NCI-H128 (cell line): Measurements from ENCODE around the gene SLC2A10.
A peak's percentile ranks its signal among the peaks of the same experiment; 100 is the strongest.

Experiments
- DNase-seq: peaks from one replicate; lab custom pipeline; 2025; ENCODE audit not compliant: unreplicated experiment; lab: John Stamatoyannopoulos, UW

Gene SLC2A10

DNA sequence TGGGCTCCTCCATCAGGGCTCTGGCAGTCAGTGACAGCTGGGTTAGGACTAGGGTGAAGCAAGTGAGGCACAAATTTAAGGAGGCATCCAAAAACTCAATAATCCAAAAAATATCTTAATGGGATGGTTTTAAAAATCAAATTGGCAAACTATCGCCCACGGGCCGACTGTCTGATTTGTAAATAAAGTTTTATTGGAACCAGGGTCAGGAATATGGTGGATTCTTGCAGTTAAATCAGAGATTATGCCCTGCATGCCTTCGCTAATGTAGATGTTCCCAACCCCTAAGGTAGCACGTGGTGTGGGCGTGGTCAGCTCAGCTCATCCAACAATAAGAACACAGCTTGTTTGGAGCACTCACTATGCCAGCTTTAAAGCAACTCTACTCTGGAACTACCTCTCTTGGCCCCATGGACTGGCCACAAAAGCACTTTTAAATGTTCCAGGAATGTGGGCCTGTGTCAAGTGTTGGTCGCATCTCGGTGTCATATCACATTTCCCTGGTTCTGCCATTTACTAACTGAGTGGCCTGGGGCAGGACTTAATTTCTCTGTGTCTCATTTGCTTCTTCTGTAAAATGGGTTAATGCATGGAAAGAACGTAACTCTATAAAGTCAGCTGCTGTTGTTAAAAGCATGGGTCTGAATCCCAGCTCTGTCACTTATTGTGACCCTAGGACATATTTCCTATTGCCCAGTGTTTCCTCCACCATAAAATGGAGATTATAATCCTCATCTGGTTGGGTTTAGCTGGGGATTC, 27.2 kb upstream of the SLC2A10 start:
- DNase-seq = no peak

DNA sequence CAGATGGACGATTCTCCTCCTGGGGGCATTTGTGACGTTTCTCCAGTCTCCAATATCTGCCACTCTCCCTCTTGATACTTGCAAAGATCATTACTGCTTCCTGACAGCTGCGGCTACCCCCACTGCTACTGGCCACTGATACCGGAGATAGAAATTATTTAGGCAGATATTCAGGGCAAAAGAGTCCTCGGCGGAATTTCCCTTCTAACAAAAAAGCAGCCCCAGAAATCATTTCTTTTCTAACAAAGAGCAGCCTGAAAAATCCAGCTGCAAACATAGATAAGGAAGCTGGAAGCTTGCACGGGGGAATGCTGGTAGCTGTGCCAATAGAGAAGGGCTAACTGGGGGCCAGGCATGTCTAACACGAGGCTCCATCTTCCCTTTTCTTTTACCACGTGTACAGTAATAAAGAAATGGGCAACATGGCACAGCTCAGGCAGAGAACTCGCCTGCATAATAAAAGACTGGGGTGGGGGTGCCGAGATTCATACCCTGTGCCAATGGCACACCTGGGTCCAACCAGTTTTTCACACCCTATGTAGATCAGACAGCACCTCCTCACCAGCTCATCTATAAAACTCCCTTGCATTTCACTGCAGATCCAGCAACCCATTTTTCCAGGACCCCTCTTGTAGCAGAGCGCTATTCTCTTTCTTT, 26.3 kb upstream of the SLC2A10 start:
- DNase-seq = no peak

DNA sequence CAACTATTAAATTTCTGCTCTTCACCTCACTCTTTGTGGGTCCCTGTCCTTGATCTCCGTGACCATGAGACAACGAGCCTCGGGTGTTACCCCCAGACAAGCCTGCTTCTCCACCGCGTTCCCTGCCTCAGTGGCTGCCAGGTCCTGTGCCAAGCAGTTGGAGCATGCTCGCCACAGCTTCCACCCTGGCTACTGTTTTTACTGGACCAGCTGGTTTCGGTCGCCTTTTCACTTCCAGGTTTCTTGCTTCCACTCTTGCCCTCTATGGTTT, 25.8 kb upstream of the SLC2A10 start:
- no peak for DNase-seq

DNA sequence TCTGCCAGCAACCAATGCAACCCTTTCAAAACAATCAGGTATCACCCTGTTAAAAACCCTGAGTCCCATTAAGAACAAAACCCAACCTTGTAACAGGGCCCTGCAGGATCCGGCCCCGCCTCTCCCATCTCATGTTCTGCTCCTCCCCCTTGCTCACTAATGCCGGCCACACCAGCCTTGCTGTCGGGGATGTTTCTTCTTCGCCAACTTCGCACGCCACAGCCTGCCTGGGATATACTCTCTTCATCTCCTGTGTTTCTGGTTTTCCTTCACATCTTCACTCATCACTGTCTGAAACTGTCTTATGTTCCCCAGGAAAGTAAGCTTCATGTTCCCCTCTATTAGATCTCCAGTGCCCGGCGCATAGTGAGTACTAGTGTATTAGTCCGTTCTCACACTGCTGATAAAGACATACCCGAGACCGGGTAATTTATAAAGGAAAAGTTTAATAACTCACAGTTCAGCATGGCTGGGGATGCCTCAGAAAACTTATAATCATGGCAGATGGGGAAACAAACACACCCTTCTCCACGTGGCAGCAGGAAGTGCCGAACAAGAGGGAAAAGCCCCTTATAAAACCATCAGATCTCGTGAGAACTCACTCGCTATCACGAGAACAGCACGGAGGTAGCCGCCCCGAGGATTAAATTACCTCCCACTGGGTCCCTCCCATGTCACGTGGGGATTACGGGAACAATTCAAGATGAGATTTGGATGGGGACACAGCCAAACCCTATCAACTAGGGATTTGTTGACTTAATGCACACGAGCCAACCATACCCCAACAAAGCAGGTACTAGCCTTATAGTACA, 25.3 kb upstream of the SLC2A10 start:
- no peak for DNase-seq

DNA sequence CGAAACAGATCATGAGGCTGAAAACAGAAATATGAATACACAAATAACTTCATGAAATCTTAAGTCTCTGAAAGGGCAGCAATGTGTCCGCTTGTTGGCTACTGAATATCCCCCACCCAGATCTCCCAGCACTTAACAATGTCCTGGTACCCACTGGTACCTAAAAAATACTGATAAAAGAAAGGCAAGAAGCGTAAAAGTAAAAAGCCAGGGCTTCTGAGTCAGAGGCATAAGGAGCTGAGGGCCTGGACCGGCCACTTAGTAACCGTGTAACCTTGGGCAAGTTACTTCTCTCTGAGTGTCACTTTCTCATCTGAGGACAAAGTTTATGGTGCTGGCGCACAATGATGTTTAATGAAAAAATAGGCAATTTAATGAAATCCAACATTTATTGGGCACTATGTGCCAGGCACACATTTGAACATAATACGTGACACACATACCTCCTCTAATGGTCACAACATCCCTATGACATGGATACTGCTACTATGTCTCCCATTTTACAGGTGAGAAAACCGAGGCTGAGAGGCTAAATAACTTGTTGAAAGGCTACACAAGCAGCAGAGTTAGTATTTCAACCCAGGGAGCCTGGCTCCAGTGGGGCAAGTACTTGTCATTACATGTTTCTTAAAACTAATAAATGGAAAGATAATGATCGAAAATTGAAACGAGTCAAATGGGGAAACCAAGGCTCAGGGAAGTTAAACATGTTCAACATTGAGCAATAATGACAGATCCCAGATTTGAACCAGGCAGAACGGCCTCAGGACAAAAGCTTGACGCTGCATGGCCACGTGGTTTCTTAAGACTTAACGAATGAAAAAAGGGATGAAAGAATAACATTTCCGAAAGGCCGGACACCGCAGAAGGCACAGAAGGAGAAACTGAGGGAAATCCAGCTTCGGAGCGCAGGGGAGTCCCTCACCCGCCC, 21.0 kb upstream of the SLC2A10 start:
- no peak for DNase-seq

DNA sequence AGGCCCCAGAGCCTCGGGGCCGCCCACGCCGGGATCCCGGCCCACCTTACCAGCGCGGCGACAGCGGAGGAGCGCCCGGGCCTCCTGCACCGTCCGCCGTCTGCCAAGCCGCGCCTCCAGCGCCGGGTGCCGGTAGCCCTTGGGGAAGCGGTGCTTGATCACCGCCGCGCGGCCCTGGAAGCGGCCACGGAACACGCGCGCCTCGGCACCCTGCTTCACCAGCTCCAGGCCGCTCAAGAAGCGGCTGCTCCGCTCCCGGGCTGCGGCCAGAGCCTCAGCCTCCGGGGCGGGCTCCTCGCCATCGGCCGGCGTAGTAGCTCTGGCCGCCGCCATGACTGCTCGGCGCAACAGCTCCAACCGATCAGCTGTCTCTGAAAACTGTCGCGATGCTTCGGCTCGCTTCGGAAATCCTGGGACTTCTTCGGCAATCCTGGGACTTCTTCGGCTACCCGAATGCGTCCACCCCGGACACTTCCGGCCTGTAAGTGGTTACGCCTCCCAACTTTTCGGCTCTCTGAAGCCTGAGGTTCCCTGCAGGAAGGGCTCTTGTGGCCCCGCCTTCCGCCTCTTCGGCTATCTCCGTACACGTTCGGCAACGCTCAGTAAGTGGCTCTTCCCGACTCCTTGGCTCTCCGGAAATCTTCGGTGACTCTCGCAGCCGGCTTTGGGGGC, 20.2 kb upstream of the SLC2A10 start, which contains the start of gene TP53RK:
TP53RK (minus strand) TSS at position 363 of the 672 bp plus-strand sequence; CDS start at position 333, 30 bp downstream.
- peak; percentile 82 for DNase-seq

DNA sequence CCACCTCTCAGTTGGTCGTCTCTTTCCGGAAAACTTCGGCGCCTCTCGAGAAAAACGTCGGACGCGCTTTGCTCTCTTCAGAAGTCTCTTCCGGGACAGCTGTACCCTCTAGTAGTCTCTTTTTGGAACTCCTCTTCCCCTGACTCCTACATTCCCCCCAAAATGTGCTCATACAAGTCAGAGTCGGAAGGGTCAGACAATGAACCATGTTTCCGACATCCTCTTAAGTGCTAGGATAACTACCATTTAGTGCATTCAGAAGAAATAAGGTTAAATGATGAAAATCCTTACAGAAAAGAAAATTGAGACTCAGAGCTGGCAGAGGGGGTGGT, 19.7 kb upstream of the SLC2A10 start:
- DNase-seq = no peak

DNA sequence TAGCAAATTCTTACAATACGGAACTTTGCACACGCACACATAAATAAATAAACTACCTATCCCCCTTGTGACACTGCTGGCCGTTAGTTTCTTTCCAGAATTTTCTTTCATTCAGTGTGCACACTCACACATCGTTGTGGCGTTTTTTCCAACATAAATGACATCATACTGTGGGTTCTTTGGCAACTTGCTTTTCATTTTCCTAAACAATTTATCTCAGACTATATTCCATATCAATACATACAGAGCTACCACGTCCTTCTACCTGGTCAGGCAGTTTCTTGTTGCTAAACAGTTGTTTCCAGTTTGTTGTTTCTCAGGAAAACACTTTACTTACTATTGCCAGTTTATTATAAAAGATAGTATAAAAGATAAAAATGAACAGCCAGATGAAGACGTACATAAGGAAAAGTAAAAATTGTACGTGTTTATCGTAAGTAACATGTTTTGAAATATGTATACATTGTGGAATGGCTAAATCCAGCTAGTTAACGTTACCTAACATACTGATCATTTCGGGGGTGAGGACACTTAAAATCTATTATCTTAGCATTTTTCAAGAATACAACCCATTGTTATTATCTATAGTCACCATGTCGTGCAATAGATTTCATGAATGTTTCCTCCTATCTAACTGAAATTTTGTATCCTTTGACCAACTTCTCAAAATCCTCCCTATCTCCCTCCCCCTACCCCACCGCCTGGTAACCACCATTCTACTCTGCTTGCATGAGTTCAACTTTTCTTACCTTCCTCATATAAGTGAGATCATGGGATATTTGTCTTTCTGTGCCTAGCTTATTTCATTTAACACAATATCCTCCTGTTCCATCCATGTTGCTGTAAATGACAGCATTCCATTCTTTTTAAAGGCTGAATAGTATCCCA, 19.0 kb upstream of the SLC2A10 start:
- DNase-seq = no peak

DNA sequence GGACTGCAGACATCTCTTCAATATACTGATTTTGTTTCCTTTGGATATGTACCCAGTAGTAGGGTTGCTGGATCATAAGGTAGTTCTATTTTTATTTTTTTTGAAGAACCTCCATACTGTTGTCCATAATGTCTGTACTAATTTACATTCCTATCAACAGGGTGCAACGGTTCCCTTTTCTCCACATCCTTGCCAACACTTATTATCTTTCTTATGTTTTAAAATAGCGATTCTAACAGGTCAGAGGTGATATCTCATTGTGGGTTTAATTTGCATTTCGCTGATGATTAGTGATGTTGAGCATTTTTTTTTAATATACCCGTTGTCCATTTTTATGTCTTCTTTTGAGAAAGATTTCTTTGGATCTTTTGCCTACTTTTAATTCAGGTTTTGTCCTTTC, 18.3 kb upstream of the SLC2A10 start:
- DNase-seq = no peak

DNA sequence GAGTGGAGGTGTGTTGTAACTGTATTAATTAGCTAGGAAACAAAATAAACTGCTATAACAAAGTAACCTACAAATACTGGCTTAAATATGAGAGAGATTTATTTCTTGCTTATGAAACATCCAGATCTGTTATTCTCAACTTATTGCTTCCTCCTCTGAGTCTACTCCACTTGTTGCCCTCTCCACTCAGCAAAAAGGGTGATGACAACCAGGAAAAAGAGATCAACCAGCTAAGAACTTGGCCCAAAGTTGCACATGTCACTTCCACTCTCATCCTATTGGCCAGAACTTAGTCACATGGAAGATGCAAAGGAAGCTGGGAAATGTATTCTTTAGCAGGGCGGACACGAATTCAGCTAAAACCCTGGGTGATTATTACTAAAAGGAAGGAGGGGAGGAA, 15.0 kb upstream of the SLC2A10 start:
- DNase-seq = no peak

DNA sequence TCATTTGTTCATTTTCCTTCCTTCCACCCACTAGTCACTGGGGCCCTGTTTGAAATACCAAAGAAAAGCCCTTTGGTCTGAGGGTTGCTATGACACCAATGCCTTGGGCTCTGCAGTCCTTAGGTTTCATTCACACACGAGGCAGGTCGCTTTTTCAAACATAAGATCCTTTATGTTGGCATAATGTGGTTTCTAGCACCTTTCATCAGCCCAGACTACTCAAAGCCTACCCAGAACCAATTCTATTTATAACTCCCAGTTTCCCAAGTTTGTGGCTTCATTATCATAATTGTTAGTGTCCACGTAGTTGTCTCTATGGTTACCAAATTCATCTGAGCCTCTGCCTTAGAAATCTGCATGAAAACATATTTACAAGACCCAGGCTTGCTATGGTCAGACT, 13.6 kb upstream of the SLC2A10 start:
- DNase-seq = no peak

DNA sequence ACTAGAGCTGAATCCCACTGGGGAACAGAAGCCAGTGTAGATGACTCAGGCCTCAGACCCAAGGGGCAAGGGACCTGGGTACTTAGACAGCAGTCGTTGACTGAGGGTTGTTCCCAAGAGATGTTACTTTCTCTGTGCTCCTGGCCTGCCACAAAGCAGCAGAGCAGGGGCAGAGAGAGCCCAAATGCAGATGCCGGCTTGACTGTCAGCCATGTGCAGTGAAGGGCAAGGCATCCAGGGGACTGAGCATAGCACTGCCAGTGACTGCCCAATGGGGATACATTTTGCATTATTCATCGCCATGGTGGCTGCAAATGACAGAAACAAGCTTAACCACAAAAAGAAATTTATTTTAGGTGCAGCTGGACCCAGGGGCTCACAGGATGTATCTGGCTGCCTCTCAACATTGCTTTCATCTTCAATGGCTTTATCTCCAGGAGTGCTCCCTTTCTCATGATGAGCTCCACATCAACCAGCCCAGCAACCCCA, 12.6 kb upstream of the SLC2A10 start:
- no peak for DNase-seq

DNA sequence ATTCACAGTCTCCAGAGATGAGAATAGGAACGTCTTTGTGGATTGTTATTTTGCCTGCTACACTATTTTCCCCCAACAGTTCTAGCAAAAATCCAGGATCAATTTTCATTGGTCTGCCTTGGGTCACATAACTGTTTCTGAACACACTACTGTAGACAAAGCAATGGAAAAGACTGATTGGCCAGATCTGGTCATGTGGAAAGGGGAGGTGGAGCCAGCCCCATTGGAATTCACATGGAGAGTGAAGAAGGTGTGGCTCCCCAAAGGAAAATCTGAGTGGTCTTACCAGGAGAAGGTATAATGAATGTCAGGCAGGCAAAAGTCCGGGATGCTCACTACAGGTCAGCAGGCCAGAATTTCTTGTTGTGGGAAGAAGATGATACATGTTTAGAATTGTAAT, 10.7 kb upstream of the SLC2A10 start:
- no peak for DNase-seq

DNA sequence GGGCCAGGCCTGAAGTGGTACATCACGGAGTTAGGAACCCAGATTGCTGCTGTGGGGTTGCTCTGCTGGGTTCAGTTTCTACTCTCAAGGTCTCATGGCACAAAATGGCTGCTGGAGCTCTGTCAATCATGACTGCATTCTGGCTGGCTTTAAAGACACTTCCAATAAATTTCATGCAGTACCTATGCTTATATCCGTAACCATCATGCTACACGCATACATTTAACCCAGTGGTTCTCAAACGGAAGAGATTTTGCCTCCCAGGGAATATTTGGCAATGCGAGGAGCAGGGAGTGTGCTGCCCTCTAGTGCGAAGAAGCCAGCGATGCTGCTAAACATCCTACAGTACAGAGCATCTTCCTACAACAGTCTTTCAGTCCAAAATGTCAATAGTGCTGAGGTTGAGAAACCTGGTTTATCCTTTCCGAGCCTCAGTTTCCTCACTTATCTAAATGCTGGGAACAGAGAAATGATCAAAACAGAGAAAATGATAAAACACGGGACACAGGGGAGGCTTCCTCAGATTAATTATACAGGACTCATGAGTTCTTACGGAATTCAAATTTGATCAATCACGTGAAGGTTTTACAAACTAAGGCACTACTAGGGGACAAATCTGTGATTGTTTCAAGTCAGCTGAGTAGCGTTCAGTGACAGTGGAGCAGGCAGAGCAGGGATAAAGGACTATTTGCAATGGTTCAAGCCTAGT, 9.6 kb upstream of the SLC2A10 start:
- no peak for DNase-seq

DNA sequence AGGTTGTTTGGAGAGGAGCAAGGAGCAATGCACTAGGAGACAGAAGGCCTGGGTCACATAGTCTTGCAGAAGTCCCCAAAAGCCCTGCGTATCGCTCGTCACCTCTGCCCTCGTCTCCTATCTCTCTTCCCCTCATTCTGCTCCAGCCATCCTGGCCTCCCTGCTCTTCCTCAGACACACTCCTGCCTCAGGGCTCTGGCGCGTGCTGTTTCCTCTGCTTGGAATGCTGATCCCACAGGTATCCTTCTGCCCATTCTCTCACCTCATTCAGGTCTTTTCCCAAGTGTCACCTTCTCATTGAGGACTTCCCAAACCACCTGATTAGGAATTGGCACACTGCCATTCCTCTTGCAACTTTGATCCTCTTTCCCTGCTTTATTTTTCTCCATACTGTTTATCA, 9.0 kb upstream of the SLC2A10 start:
- no peak for DNase-seq

DNA sequence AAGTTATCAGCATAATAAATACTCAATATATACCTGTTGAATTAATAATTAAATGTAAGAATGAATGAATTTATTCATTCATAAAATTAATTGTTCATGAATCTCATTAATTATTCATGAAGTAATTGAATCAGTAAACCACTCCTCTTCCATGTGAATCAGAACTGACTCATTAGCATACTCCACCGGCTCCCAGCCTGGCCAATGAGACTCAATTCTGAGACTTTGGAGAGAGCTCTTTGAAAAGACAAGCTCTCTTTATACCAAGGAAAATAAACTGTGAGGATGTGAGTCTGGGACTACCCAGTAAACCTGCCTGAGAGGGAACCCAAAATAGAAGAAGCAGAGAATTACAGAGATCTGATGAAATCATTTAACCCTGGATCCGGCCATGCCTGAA, 8.4 kb upstream of the SLC2A10 start:
- no peak for DNase-seq

DNA sequence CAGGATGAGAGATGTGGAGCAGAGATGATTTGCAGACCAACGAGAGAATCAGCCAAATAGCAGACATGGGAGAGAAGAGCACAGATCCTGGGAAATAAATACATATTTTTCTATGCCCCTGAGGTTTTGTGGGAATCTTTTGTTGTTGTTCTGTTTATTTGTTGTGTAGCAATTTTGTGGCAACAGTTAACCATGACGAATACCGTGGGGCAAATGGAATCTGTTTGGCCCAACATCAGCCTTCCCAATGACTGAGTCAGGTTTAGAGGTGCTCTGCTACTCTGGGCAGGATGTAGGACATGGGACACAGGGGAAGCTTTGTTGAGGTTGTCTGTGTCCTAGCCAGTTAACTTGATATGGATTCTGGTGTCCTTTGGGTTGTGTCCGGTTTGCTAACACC, 7.9 kb upstream of the SLC2A10 start:
- DNase-seq = no peak

DNA sequence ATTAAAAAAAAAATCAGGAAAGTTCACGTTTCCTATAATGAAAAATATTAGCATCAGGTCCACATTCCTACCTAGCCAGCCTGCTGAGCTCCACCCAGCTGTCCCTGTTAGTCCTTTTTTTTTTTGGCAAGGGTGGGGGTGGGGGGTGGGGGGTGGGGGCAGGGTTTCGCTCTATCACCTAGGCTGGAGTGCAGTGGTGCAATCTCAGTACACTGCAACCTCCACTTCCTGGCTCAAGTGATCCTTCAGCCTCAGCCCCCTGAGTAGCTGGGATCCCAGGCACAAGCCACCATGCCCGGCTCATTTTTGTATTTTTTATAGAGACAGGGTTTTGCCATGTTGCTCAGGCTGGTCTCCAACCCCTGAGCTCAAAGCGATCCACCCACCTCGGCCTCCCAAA, 7.5 kb upstream of the SLC2A10 start:
- no peak for DNase-seq
